GM18526 (cell line): ENCODE results near the gene NR4A3.

Experiments
- POLR2A ChIP-seq: IDR thresholded peaks from 3 replicates; pipeline ENCODE4 v1.6.1; 2011; ENCODE audit not compliant: insufficient read length; ENCODE audit errors: extremely low read depth

NR4A3 gene

DNA sequence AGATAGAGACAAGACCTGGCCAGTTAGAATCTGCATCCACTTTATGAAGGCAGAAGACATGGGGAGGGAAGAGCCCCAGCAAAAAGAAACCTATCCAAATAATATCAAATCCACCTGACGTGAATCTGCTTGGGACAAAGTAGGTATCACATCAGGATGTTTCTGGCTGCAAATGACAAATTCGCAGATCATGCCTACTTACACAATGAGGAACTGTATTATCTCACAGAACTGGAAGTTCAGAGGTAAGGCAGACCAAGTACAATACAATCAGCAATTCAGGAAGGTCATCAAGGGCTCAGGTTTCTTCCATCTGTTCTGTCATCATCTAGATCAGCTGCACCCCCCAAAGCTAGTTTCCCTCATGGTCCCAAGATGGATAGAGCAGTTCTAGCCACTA lies 13.2 kb upstream of the NR4A3 start:
- TF ChIP-seq POLR2A, result no peak

GRCh38 chr9:99809586-99810319 lies 11.9 kb upstream of the NR4A3 start:
- no peak for TF ChIP-seq POLR2A

GRCh38 chr9:99811172-99811571 lies 10.5 kb upstream of the NR4A3 start:
- TF ChIP-seq POLR2A, result no peak

GRCh38 chr9:99811598-99812383 lies 9.9 kb upstream of the NR4A3 start:
- TF ChIP-seq POLR2A, result no peak

DNA sequence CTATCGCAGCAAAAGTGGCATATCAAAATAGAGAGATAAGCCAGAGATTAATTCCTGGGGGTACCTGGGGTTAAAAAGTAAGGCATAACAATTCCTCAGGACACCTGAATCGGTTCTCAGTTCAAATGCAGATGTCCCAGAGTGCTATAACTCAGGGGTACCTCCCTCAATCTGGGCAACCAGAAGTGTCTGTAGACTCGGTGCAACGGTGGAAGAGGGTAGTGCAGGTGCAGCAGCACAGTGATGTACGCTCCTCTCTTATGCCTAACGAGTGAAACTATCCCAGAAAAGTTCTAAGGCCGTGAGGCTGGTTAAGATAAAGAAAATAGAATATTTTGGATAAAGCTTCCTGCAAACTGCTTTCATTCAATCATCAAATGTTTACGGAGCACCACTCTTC lies 7.9 kb upstream of the NR4A3 start:
- no peak for TF ChIP-seq POLR2A

DNA sequence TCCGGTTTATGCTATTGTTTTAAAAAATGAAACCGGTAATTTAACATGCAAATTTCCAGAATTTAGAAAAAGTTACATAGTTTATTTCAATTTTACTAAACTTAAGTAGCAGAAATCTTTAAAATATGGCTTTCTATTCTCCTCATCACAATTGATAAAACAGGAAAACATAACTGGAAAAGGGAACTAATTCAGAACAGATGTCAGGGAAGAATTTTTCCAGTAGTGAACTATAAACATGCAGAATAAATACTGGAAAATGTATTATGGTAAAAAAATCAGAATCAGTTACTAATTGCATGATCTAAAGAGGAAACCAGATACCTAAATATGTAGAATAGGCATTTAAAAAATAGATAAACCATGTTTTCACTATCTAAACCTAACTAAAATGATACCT lies 7.3 kb upstream of the NR4A3 start:
- TF ChIP-seq POLR2A, result no peak

GRCh38 chr9:99816392-99816791 lies 5.3 kb upstream of the NR4A3 start:
- no peak for TF ChIP-seq POLR2A

- TF ChIP-seq POLR2A, result no peak
These were observed 3.2 kb upstream of the NR4A3 start for GRCh38 chr9:99818500-99818899.

DNA sequence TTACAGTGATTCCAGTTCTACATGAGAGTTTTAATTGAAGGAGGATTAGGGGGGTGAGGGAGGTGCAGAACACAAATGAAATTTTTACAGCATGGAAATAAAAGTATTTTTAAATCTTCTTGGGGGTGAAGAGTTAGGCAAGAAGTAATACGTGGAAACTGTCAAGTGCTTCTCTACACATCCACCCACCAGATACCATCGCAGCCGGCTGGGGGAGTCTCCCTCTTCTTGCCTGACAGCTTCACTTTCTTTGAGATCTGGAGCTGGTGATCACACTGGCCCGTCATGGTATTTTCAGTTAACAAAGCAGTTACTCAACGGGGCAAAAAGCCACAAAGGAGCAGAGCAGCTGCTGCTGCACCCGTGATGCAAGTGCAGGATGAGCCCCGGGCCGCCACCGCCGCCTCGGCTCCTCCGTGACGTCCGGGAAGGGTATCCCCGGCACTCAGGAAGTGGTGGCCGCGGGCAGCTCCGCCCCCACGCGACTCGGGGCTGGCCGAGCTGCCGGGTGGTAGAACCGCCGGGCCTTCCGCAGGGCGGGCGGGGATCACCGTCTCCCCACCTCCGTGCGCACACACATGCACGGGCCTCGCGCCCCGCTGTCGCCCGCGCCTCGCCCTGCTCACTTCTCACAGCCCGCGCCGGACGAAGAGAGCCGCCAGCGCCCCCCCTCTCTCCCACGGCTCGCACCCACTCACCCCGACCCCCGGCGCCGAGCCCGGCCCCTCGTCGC lies 2.4 kb upstream of the NR4A3 start:
- TF ChIP-seq POLR2A, result peak; percentile 94

GRCh38 chr9:99819856-99820684 lies 1.6 kb upstream of the NR4A3 start:
- TF ChIP-seq POLR2A, result peak; percentile 54

DNA sequence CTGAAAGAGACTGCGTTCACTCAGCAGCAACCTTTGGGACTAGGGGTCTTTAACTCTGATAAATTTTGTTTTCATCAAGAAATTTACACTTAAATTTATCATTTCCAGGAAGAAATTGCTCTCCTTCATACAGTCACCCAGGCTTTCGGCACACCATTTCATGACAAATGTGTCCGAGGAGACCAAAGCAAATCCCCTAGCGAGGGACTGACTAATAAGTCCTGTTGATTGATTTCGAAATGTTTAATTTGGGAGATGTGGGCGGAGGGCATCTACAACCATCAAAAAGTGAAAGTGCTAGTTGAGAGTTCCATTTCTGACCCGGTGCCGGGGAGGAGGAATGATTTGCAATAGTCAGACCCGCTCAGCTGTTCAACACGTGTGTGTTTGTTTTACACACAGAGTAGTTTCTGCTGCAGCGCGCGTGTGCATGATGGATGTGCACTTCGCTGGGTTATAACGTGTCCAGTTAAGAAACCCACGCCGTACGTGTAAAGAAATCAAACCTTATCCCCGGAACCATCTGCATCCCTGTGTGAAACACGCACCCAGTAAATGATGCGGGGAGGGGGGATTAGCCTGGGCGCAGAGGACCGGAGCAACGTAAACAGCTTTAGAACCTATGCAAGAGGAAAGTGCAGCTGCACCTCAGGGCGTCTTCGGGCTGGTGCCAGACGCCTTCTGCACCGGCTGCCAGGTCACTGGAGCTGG lies 845 bp upstream of the NR4A3 start:
- no peak for TF ChIP-seq POLR2A

DNA sequence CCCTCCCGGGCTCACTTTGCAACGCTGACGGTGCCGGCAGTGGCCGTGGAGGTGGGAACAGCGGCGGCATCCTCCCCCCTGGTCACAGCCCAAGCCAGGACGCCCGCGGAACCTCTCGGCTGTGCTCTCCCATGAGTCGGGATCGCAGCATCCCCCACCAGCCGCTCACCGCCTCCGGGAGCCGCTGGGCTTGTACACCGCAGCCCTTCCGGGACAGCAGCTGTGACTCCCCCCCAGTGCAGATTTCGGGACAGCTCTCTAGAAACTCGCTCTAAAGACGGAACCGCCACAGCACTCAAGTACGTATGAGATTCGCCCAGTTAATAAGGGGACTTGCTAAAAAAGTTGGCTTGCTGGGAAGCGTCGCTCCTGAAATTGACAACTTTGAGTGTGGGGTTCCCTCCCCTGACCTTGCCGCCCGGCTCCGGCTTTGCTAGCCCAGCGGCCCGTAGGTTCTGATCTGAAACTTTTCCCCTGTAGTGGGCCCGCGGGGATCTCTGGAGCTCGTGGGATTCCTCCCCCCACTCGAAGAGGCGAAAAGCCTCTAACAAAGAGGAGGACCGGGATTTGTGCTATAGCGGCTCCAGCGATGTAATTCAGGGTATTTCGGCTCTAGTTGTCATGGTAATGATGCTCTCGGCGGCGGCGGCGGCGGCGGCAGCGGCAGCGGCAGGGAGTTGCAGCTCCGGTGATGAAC lies 572 bp downstream of the NR4A3 start:
- TF ChIP-seq POLR2A, result no peak

DNA sequence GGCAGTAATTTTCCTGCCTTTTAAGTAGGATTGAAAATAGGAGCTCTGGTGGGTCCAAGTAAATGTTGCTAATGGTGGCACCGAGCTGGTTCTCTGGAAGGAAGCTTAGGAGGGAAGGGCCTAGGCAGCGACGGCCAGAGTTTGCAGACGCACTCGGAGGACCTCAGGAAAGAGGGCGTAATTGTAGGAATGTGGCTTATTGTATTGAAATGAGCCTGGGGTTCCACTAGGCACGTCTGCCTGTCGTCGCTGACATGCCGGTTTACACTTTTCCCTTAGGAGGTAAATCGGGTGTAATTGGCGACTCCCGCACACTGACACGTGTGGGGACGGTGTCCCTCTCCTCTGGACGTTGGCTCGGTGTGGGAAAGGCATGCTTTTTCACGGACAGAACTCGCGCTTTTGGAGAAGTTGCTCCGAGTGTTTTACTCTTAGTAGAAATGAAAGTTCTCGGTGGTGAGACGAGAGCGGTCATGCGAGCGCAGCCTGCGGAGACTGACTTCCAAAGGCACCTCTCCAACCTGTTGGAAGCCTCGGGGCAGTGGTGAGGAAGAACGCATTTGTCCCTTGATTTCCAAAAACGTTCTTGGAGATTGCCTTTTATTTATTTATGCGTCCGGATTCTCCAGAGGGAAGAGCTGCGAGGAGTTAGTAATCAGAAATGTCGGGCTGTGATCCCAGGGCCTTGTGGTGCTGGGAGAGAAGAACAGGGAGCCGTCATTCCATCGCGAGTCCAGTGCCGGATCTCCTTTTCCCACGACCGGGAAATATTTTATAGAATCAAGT lies 1.3 kb downstream of the NR4A3 start:
- no peak for TF ChIP-seq POLR2A

- TF ChIP-seq POLR2A, result no peak
These were observed 2.1 kb downstream of the NR4A3 start for GRCh38 chr9:99823681-99824377.
